Upper lobe of left lung (tissue), 6 donors: ENCODE measurements around the gene SNRNP70. TPM values are rescaled to one million over a fixed set of nuclear protein-coding genes. Genes with fewer than 3 reads are reported as not detected.

ENCODE experiments used
- ATAC-seq, 2 donors: fragments of 200-7000 bp; cut with Tn5 transposase; one replicate each; pipeline ENCODE4 v1.9.1; 2022; ENCODE audit warnings: mild to moderate bottlenecking in 2 of 2, moderate library complexity in 2 of 2; ENCODE audit not compliant: low FRiP score in 2 of 2
- DNase-seq, 2 donors: peaks; one replicate each; pipeline ENCODE4 v3.0.0-alpha.2; 2019 to 2020
- H3K27ac ChIP-seq, 4 donors: fragments of 200-600 bp; sonication (generic); one replicate each; pipeline ENCODE4 v1.5.1; 2016 to 2019
- H3K27me3 ChIP-seq, 4 donors: fragments of 200-600 bp; sonication (generic); one replicate each; pipeline ENCODE4 v1.5.1; 2017 to 2019
- H3K36me3 ChIP-seq, 4 donors: fragments of 200-600 bp; sonication (generic); one replicate each; pipeline ENCODE4 v1.5.1; 2016 to 2019
- H3K4me1 ChIP-seq, 4 donors: fragments of 200-600 bp; sonication (generic); one replicate each; pipeline ENCODE4 v1.5.1; 2018 to 2019
- H3K4me3 ChIP-seq, 4 donors: fragments of 200-600 bp; sonication (generic); one replicate each; pipeline ENCODE4 v1.5.1; 2017 to 2019; ENCODE audit warnings: mild to moderate bottlenecking in 2 of 4, moderate library complexity in 1 of 4
- H3K9me3 ChIP-seq, 4 donors: fragments of 200-600 bp; sonication (generic); one replicate each; pipeline ENCODE4 v1.5.1; 2018 to 2019
- CTCF ChIP-seq, 6 experiments: fragments of 450-650 bp in 4 of 6; fragments of 200-600 bp in 2 of 6; sonication (generic) in 2 of 6; IDR thresholded peaks; one replicate each; pipeline ENCODE4 v1.5.1; 2016 to 2019; ENCODE audit warnings: antibody characterized with exemption in 6 of 6
- EP300 ChIP-seq, 4 donors: sonication (generic); formaldehyde crosslinking; IDR thresholded peaks; one replicate each; pipeline ENCODE4 v1.5.1; 2017; ENCODE audit warnings: antibody characterized with exemption in 4 of 4, control low read depth in 2 of 4
- POLR2A ChIP-seq, 4 donors: fragments of 450-650 bp; IDR thresholded peaks; one replicate each; pipeline ENCODE4 v1.5.1; 2016 to 2017; ENCODE audit warnings: antibody characterized with exemption in 4 of 4, mild to moderate bottlenecking in 2 of 4
- POLR2AphosphoS5 ChIP-seq, 2 donors: sonication (generic); formaldehyde crosslinking; IDR thresholded peaks; one replicate each; pipeline ENCODE4 v1.5.1; 2017; ENCODE audit warnings: antibody characterized with exemption in 2 of 2
- WGBS, 2 donors: methylation state at CpG; one replicate each; pipeline ENCODE4 v1.1.5; 2017 to 2018; 5-methylcytosine and 5-hydroxymethylcytosine counted together
- small RNA-seq, 4 donors: library from RNA; depleted of rRNA; stranded (forward); fragments of <200 nt; gene quantifications; one replicate each; pipeline ENCODE3, GENCODE V24; 2016
- total RNA-seq, 6 donors: library from RNA; depleted of rRNA in 4 of 6; stranded (reverse); fragments of >200 nt in 4 of 6; gene quantifications; one replicate each; pipeline versions ENCODE4 v1.1.0 to v1.2.1, GENCODE V29; 2016 to 2021
- donor health status: DM: no; HTN: no; CAD: no; lungs with moderate emphysema.
- donor health status: DM: no; HTN: yes; CAD: no; lungs with severe emphysema.

SNRNP70 gene
- total RNA-seq, 6 donors from 2014 or later: 147 to 1,500 (median 176) TPM

- no peaks in the 10 kb centered on the region for H3K9me3 ChIP-seq
- peak within 1 kb of the TSS; percentile 85 to 95 (median 90) for H3K27ac ChIP-seq
- H3K27me3 ChIP-seq: no peaks in the 10 kb centered on the region
- H3K4me1 ChIP-seq: peaks cover 11 to 23% (median 14%) of the 10 kb centered on the region in 4 donors
- 0 to 2% methylated on average over 27 to 31 of the region's 41 CpGs for WGBS, 2 donors
- TF ChIP-seq CTCF (IDR thresholded peaks at IDR 0.05) (peak in 1 of 6 experiments; percentile 4), EP300 (IDR thresholded peaks at IDR 0.05) (no peak), POLR2A (IDR thresholded peaks at IDR 0.05) (peak in 3 of 4 donors; percentile 55 to 83 (median 58)), POLR2AphosphoS5 (IDR thresholded peaks at IDR 0.05) (peak; percentile 63 to 88)
- ATAC-seq (peak; percentile 95 to 97), DNase-seq (peak; percentile 92 to 96)
- H3K4me3 ChIP-seq: peak within 1 kb of the TSS; percentile 56 to 99 (median 81)
- H3K36me3 ChIP-seq: peaks cover 0 to 5% (median 0%) of the 10 kb centered on the region in 4 donors
Measured at GRCh38 chr19:49157445-49158224, 72.4 kb downstream of the SNRNP70 start, which contains the start of gene TRPM4. Gene TRPM4, plus strand, starts transcription at chr19:49157792. Its CDS starts 75 bp downstream, at chr19:49157867.

Small RNA genes lying within 50 kb of the gene (small RNA-seq; reads per million reads assigned to genes)
- 0 to 0.12 (median 0) reads per million in 4 donors for gene RN7SL708P

Other genes with a start within 250 kb of the SNRNP70 start
- gene HSD17B14, start 249.0 kb upstream of the SNRNP70 start, total RNA-seq: 10 to 100 TPM; 13.8 to 65.0 (median 28.5) TPM
- 10 to 100 TPM in 5 of 6 donors, 1 to 10 TPM in 1; 6.3 to 34.9 (median 21.2) TPM for gene PLEKHA4, start 216.8 kb upstream of the SNRNP70 start, total RNA-seq
- 100 to 1,000 TPM in 5 of 6 donors, 10 to 100 TPM in 1; 96.2 to 194 (median 114) TPM for gene PPP1R15A, start 213.0 kb upstream of the SNRNP70 start, total RNA-seq
- 1 to 10 TPM in 1 of 6 donors, under 1 TPM in 2, not detected in 3; 0.30 to 4.9 (median 0.86) TPM for gene TULP2, start 186.7 kb upstream of the SNRNP70 start, total RNA-seq
- 100 to 1,000 TPM; 278 to 463 (median 341) TPM for gene NUCB1, start 185.1 kb upstream of the SNRNP70 start, total RNA-seq
- 1 to 10 TPM; 1.9 to 6.3 (median 2.8) TPM for gene DHDH, start 151.8 kb upstream of the SNRNP70 start, total RNA-seq
- gene BAX, start 130.6 kb upstream of the SNRNP70 start, total RNA-seq: 100 to 1,000 TPM in 4 of 6 donors, 10 to 100 TPM in 2; 68.1 to 143 (median 112) TPM
- over 10,000 TPM in 3 of 6 donors, 1,000 to 10,000 TPM in 3; 5,928 to 23,282 (median 11,982) TPM for gene FTL, start 120.1 kb upstream of the SNRNP70 start, total RNA-seq
- gene GYS1, start 92.1 kb upstream of the SNRNP70 start, total RNA-seq: 10 to 100 TPM; 26.4 to 79.6 (median 35.6) TPM
- gene RUVBL2, start 91.6 kb upstream of the SNRNP70 start, total RNA-seq: 100 to 1,000 TPM in 2 of 6 donors, 10 to 100 TPM in 4; 45.7 to 105 (median 70.6) TPM
- under 1 TPM in 1 of 6 donors, not detected in 5; 0.77 TPM for gene LHB, start 68.4 kb upstream of the SNRNP70 start, total RNA-seq
- not detected for gene CGB3, start 61.1 kb upstream of the SNRNP70 start, total RNA-seq
- not detected for gene CGB2, start 53.6 kb upstream of the SNRNP70 start, total RNA-seq
- not detected for gene CGB1, start 48.6 kb upstream of the SNRNP70 start, total RNA-seq
- gene CGB5, start 41.6 kb upstream of the SNRNP70 start, total RNA-seq: not detected
- gene CGB8, start 36.3 kb upstream of the SNRNP70 start, total RNA-seq: not detected
- gene CGB7, start 27.7 kb upstream of the SNRNP70 start, total RNA-seq: 1 to 10 TPM in 1 of 6 donors, under 1 TPM in 5; 0.22 to 5.2 (median 0.55) TPM
- gene NTF4, start 20.6 kb upstream of the SNRNP70 start, total RNA-seq: 10 to 100 TPM in 1 of 6 donors, 1 to 10 TPM in 5; 1.2 to 10.5 (median 4.9) TPM
- gene KCNA7, start 12.8 kb upstream of the SNRNP70 start, total RNA-seq: not detected
- 10 to 100 TPM in 1 of 6 donors, 1 to 10 TPM in 5; 3.1 to 10.2 (median 7.6) TPM for gene LIN7B, start 28.9 kb downstream of the SNRNP70 start, total RNA-seq
- gene C19orf73, start 33.7 kb downstream of the SNRNP70 start, total RNA-seq: 1 to 10 TPM in 4 of 6 donors, under 1 TPM in 1, not detected in 1; 0.89 to 7.9 (median 2.3) TPM
- 10 to 100 TPM in 1 of 6 donors, 1 to 10 TPM in 5; 2.4 to 11.5 (median 5.9) TPM for gene PPFIA3, start 34.1 kb downstream of the SNRNP70 start, total RNA-seq
- gene HRC, start 69.9 kb downstream of the SNRNP70 start, total RNA-seq: 1 to 10 TPM in 3 of 6 donors, under 1 TPM in 2, not detected in 1; 0.61 to 2.1 (median 1.2) TPM
- gene TRPM4, start 72.3 kb downstream of the SNRNP70 start, total RNA-seq: 100 to 1,000 TPM in 1 of 6 donors, 10 to 100 TPM in 5; 23.9 to 120 (median 49.3) TPM
- 1 to 10 TPM in 5 of 6 donors, under 1 TPM in 1; 0.44 to 4.2 (median 2.0) TPM for gene SLC6A16, start 239.7 kb downstream of the SNRNP70 start, total RNA-seq
- gene CD37, start 250.0 kb downstream of the SNRNP70 start, total RNA-seq: 100 to 1,000 TPM in 4 of 6 donors, 10 to 100 TPM in 2; 63.5 to 156 (median 123) TPM